CD8-positive, alpha-beta memory T cell (primary cell): ENCODE measurements around the gene MMRN2. TPM values are rescaled to one million over a fixed set of nuclear protein-coding genes. Genes with fewer than 3 reads are reported as not detected.
A peak's percentile ranks its signal among the peaks of the same experiment; 100 is the strongest.
"Not testable (repeated sequence)": the region's sequence is repeated elsewhere in the genome, so short reads cannot be mapped to it uniquely, and the experiment has no call there.

Experiments
- CTCF ChIA-PET: fragments of 350-600 bp; sonication (Branson Sonifier 250); formaldehyde crosslinking; loops from one replicate; lab custom pipeline; 2021; ENCODE audit warnings: antibody characterized with exemption; lab: Charles Lee
- POLR2A ChIA-PET: fragments of 350-600 bp; sonication (Branson Sonifier 250); formaldehyde crosslinking; loops from one replicate; lab custom pipeline; 2021; ENCODE audit warnings: antibody characterized with exemption; lab: Charles Lee
- DNase-seq, 5 donors: peaks; one replicate each; pipeline versions ENCODE4 v3.0.0 to v3.0.0-alpha.2; 2020 to 2022; ENCODE audit warnings: mixed read lengths in 1 of 5
- H3K27ac ChIP-seq: one replicate; pipeline ENCODE4 v1.7.0; 2013; ENCODE audit warnings: low read depth, mild to moderate bottlenecking, low read length, moderate library complexity
- H3K27me3 ChIP-seq: 2 replicates; pipeline ENCODE4 v1.7.0; 2013; ENCODE audit warnings: low read length, mild to moderate bottlenecking; ENCODE audit not compliant: insufficient read depth, poor library complexity, severe bottlenecking
- H3K36me3 ChIP-seq: 2 replicates; pipeline ENCODE4 v1.7.0; 2013; ENCODE audit warnings: mild to moderate bottlenecking, low read length, moderate library complexity; ENCODE audit not compliant: insufficient read depth
- H3K4me1 ChIP-seq: 2 replicates; pipeline ENCODE4 v1.7.0; 2013; ENCODE audit warnings: mild to moderate bottlenecking, low read length, moderate library complexity; ENCODE audit not compliant: insufficient read depth
- H3K4me3 ChIP-seq: 2 replicates; pipeline ENCODE4 v1.7.0; 2013; ENCODE audit warnings: mild to moderate bottlenecking, low read length
- H3K9me3 ChIP-seq: 2 replicates; pipeline ENCODE4 v1.7.0; 2013; ENCODE audit warnings: mild to moderate bottlenecking, low read length
- H3K27ac Mint-ChIP-seq, 8 donors: one replicate each; pipeline ENCODE4 v1.8.0; 2020 to 2021; ENCODE audit warnings: mixed read lengths in 8 of 8, mild to moderate bottlenecking in 6 of 8, inconsistent platforms in 3 of 8, moderate library complexity in 3 of 8
- H3K27me3 Mint-ChIP-seq, 2 donors: one replicate each; pipeline ENCODE4 v1.8.0; 2020 to 2021; ENCODE audit warnings: mixed read lengths in 2 of 2, mild to moderate bottlenecking in 1 of 2, moderate library complexity in 1 of 2
- H3K36me3 Mint-ChIP-seq, 3 donors: one replicate each; pipeline ENCODE4 v1.8.0; 2020 to 2021; ENCODE audit warnings: mixed read lengths in 3 of 3, inconsistent platforms in 1 of 3, mild to moderate bottlenecking in 1 of 3
- H3K4me1 Mint-ChIP-seq, 3 donors: one replicate each; pipeline ENCODE4 v1.8.0; 2020 to 2021; ENCODE audit warnings: mixed read lengths in 3 of 3, inconsistent platforms in 1 of 3, mild to moderate bottlenecking in 1 of 3
- H3K4me3 Mint-ChIP-seq, 7 donors: one replicate each; pipeline ENCODE4 v1.8.0; 2020 to 2021; ENCODE audit warnings: mixed read lengths in 7 of 7, mild to moderate bottlenecking in 6 of 7, moderate library complexity in 4 of 7, inconsistent platforms in 2 of 7
- H3K9me3 Mint-ChIP-seq, 5 donors: one replicate each; pipeline ENCODE4 v1.8.0; 2020 to 2022; ENCODE audit warnings: mixed read lengths in 5 of 5, mild to moderate bottlenecking in 3 of 5, moderate library complexity in 2 of 5, inconsistent platforms in 1 of 5
- polyA plus RNA-seq: library from polyadenylated mRNA; unstranded; fragments of 300-500 nt; fragmentation: Illumina TruSeq; gene quantifications from one replicate; pipeline ENCODE4 v1.2.3, GENCODE V29; 2021
- total RNA-seq, 2 experiments: library from RNA; stranded (reverse); gene quantifications; one replicate each; pipeline ENCODE4 v1.2.3, GENCODE V29; 2021

MMRN2 gene
- total and polyA plus RNA-seq, 3 experiments from 2014 or later, result not detected

- H3K4me1 Mint-ChIP-seq, H3K4me1 ChIP-seq, H3K9me3 Mint-ChIP-seq, POLR2A ChIA-PET, H3K4me3 ChIP-seq, CTCF ChIA-PET, DNase-seq, H3K4me3 Mint-ChIP-seq, H3K9me3 ChIP-seq, H3K27ac Mint-ChIP-seq, H3K27me3 ChIP-seq, H3K27ac ChIP-seq, H3K36me3 ChIP-seq, H3K36me3 Mint-ChIP-seq: not testable (repeated sequence)
- peaks cover 8 to 14% of the 10 kb centered on the region in 2 donors for H3K27me3 Mint-ChIP-seq
Observed at GRCh38 chr10:86984498-86984897, 27.1 kb upstream of the MMRN2 start.

DNA sequence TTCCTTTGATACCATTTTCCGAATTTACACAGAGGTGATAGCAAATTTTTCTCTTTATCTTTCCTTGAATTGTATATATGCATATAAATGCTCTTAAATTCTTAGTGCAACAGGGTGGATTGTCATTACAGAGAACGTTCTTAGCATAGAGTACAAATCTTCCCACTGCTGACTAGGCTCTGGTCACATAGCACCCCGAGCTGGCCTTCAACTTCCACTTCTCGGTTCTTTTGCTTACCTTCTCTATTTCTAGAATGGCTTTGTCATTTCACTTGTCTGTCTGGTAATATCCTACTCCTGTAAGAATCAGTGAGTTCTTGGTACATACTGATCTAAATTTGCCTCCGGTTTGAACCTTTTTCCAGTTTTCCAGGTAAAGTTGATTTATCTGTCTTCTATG, 24.3 kb upstream of the MMRN2 start:
- peaks cover 0 to 4% of the 10 kb centered on the region in 2 donors for H3K27me3 Mint-ChIP-seq
- Histone ChIP-seq H3K36me3 (no peaks in the 10 kb centered on the region), H3K27me3 (no peaks in the 10 kb centered on the region), H3K4me1 (no peaks in the 10 kb centered on the region), H3K4me3 (no peak overlapping the region), H3K27ac (no peak overlapping the region), H3K9me3 (no peaks in the 10 kb centered on the region)
- POLR2A ChIA-PET, result no interaction called here
- H3K9me3 Mint-ChIP-seq, result no peaks in the 10 kb centered on the region
- CTCF ChIA-PET, result no interaction called here
- H3K36me3 Mint-ChIP-seq, result no peaks in the 10 kb centered on the region
- no peaks in the 10 kb centered on the region for H3K4me1 Mint-ChIP-seq
- no peak overlapping the region for H3K4me3 Mint-ChIP-seq
- no peak for DNase-seq
- H3K27ac Mint-ChIP-seq, result no peak overlapping the region

- H3K4me3 Mint-ChIP-seq, H3K27ac ChIP-seq, POLR2A ChIA-PET, H3K4me1 Mint-ChIP-seq, H3K4me1 ChIP-seq, H3K9me3 ChIP-seq, H3K36me3 ChIP-seq, H3K36me3 Mint-ChIP-seq, CTCF ChIA-PET, H3K4me3 ChIP-seq, H3K27ac Mint-ChIP-seq, H3K27me3 ChIP-seq, H3K9me3 Mint-ChIP-seq, DNase-seq, H3K27me3 Mint-ChIP-seq: not testable (repeated sequence)
Observed at GRCh38 chr10:86981020-86981419, 23.6 kb upstream of the MMRN2 start.

DNA sequence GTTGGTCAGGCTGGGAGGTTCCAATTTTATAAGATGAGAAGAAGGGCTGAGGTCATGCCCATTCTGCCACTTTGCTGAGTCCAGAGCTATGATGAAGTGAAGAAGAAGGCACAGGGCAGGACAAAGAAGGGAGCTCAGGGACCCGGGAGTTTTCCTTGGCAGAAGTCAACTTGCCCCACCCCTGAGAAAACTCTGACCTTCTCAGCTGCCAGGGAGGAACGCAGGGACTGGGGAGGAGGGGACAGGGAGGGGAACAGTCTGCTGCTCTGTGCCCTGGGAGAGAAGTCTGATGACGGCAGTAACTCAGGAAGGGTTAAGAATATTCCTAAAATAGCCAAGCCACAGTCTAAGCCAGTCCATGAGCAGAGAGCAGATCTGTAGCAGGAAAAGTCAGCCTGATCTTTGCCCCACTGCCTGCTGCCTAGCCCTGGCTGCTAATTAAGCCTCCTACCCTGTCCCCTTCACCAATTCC, 22.6 kb upstream of the MMRN2 start:
- no peak overlapping the region for H3K4me3 ChIP-seq
- ChIA-PET POLR2A (no interaction called here), CTCF (no interaction called here)
- H3K4me1 ChIP-seq, result no peaks in the 10 kb centered on the region
- Mint-ChIP-seq H3K36me3 (no peaks in the 10 kb centered on the region), H3K9me3 (no peaks in the 10 kb centered on the region), H3K27ac (no peak overlapping the region), H3K4me1 (no peaks in the 10 kb centered on the region), H3K27me3 (no peaks in the 10 kb centered on the region), H3K4me3 (no peak overlapping the region)
- no peaks in the 10 kb centered on the region for H3K36me3 ChIP-seq
- DNase-seq, result no peak
- H3K27me3 ChIP-seq, result no peaks in the 10 kb centered on the region
- no peaks in the 10 kb centered on the region for H3K9me3 ChIP-seq
- H3K27ac ChIP-seq, result no peak overlapping the region

GRCh38 chr10:86979296-86979818, 21.9 kb upstream of the MMRN2 start:
- no peaks in the 10 kb centered on the region for H3K36me3 Mint-ChIP-seq
- peak overlapping the region in 1 of 8 donors; percentile 15 for H3K27ac Mint-ChIP-seq

GRCh38 chr10:86978457-86978856, 21.0 kb upstream of the MMRN2 start:
- H3K27ac ChIP-seq, H3K9me3 Mint-ChIP-seq, H3K4me3 Mint-ChIP-seq, DNase-seq, H3K27me3 Mint-ChIP-seq, H3K36me3 Mint-ChIP-seq, H3K36me3 ChIP-seq, POLR2A ChIA-PET, H3K9me3 ChIP-seq, H3K4me1 ChIP-seq, H3K27me3 ChIP-seq, CTCF ChIA-PET, H3K4me3 ChIP-seq, H3K4me1 Mint-ChIP-seq: not testable (repeated sequence)
- H3K27ac Mint-ChIP-seq, result peak overlapping the region in 1 of 8 donors; percentile 58

More at GRCh38 chr10:86979296-86979818, 21.9 kb upstream of the MMRN2 start:
- H3K27me3 Mint-ChIP-seq, result no peaks in the 10 kb centered on the region
- no peaks in the 10 kb centered on the region for H3K9me3 ChIP-seq
- no peaks in the 10 kb centered on the region for H3K9me3 Mint-ChIP-seq
- no peak for DNase-seq
- no peaks in the 10 kb centered on the region for H3K4me1 Mint-ChIP-seq
- no peaks in the 10 kb centered on the region for H3K4me1 ChIP-seq
- no peak overlapping the region for H3K4me3 ChIP-seq
- no peaks in the 10 kb centered on the region for H3K27me3 ChIP-seq
- no peak overlapping the region for H3K27ac ChIP-seq
- ChIA-PET POLR2A (no interaction called here), CTCF (interaction anchor here (0.6 kb wide), 1 partner anchor 40 kb away, joined by 5 read pairs; no protein-coding TSS in a partner anchor)
- H3K4me3 Mint-ChIP-seq, result no peak overlapping the region
- no peaks in the 10 kb centered on the region for H3K36me3 ChIP-seq

GRCh38 chr10:86976362-86977056, 19.1 kb upstream of the MMRN2 start:
- no peak for DNase-seq
- POLR2A ChIA-PET, result no interaction called here
- Mint-ChIP-seq H3K4me1 (peaks cover 10% of the 10 kb centered on the region in 3 donors), H3K4me3 (no peak overlapping the region), H3K27ac (no peak overlapping the region), H3K9me3 (no peaks in the 10 kb centered on the region), H3K36me3 (no peaks in the 10 kb centered on the region), H3K27me3 (peaks cover 0 to 2% of the 10 kb centered on the region in 2 donors)
- Histone ChIP-seq H3K9me3 (no peaks in the 10 kb centered on the region), H3K4me1 (peaks cover 6% of the 10 kb centered on the region), H3K27ac (no peak overlapping the region), H3K27me3 (no peaks in the 10 kb centered on the region), H3K36me3 (no peaks in the 10 kb centered on the region), H3K4me3 (no peak overlapping the region)
- CTCF ChIA-PET, result interaction anchor here (1.3 kb wide), 1 partner anchor 10 kb away, joined by 4 read pairs; no protein-coding TSS in a partner anchor

DNA sequence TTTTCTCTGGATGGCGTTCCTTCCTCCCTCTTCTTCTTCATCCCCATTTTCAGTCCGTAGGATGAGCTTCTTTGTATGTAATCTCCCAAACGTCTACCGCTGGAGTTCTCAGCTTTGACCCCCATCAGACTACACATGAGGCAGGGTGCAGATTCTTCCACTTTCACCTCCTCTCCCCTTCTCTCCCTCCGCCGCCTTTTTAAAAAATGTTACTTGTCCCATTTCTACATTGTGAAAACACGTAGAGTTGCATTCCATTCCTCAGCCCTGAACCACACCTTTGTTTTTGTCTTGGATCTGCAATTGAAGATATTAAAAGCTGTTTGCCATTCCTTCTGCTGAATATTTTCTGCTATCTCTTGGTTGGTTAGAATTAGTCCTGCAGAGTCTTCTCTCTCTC, 17.1 kb upstream of the MMRN2 start:
- no peaks in the 10 kb centered on the region for H3K9me3 Mint-ChIP-seq
- Histone ChIP-seq H3K9me3 (no peaks in the 10 kb centered on the region), H3K36me3 (no peaks in the 10 kb centered on the region), H3K27ac (no peak overlapping the region), H3K4me3 (no peak overlapping the region), H3K27me3 (no peaks in the 10 kb centered on the region), H3K4me1 (peaks cover 22% of the 10 kb centered on the region)
- H3K27ac Mint-ChIP-seq, result peak overlapping the region in 4 of 8 donors; percentile 41 to 64 (median 54)
- CTCF ChIA-PET, result interaction anchor here (1.3 kb wide), 1 partner anchor 8 kb away, joined by 4 read pairs; no protein-coding TSS in a partner anchor
- H3K4me1 Mint-ChIP-seq, result peaks cover 15 to 27% (median 17%) of the 10 kb centered on the region in 3 donors
- H3K4me3 Mint-ChIP-seq, result peak overlapping the region in 1 of 7 donors; percentile 71
- POLR2A ChIA-PET, result no interaction called here
- H3K36me3 Mint-ChIP-seq, result no peaks in the 10 kb centered on the region
- no peak for DNase-seq
- peaks cover 0 to 2% of the 10 kb centered on the region in 2 donors for H3K27me3 Mint-ChIP-seq
